ENCODE data around the gene CROCC2. TPM values are rescaled to one million over a fixed set of nuclear protein-coding genes. Genes with fewer than 3 reads are reported as not detected.

The CROCC2 gene
- total and polyA plus RNA-seq, 2 of the 13 experiments (the other 11 are each of a cell fraction or from before 2014, with no cell fraction given) = not detected

- TF ChIP-seq ARID5B (CRISPR knock-in tag; IDR thresholded peaks at IDR 0.05) (0 out of 2 replicates have a peak, but pooled peaks have one; percentile 24), HBP1 (CRISPR knock-in tag; IDR thresholded peaks at IDR 0.05; ENCODE audit: low read depth) (no peak), ZNF75D (CRISPR knock-in tag; IDR thresholded peaks at IDR 0.05; ENCODE audit: borderline replicate concordance) (no peak), SNAI1 (CRISPR knock-in tag; IDR thresholded peaks at IDR 0.05; ENCODE audit: borderline replicate concordance) (no peak), ZNF335 (CRISPR knock-in tag; IDR thresholded peaks at IDR 0.05) (no peak), JUN (CRISPR knock-in tag; IDR thresholded peaks at IDR 0.05) (no peak), ZMYM2 (CRISPR knock-in tag; IDR thresholded peaks at IDR 0.05) (no peak), BATF2 (CRISPR knock-in tag; IDR thresholded peaks at IDR 0.05) (peak; percentile 78; the same call in 1 of the 2 replicates), ZBTB34 (CRISPR knock-in tag; IDR thresholded peaks at IDR 0.05) (peak; percentile 64; the same call in 1 of the 2 replicates), SAFB2 (CRISPR knock-in tag; IDR thresholded peaks at IDR 0.05; ENCODE audit: borderline replicate concordance, low read depth) (no peak), POLR2AphosphoS5 (IDR thresholded peaks at IDR 0.05; ENCODE audit: low read depth, low read length) (no peak), PCBP1 (IDR thresholded peaks at IDR 0.05; ENCODE audit: borderline replicate concordance, low read depth, low read length) (peak; percentile 86), ATF1 (CRISPR knock-in tag; IDR thresholded peaks at IDR 0.05) (no peak), ZNF574 (CRISPR knock-in tag; IDR thresholded peaks at IDR 0.05) (peak; percentile 72), PITX1 (CRISPR knock-in tag; IDR thresholded peaks at IDR 0.05) (0 out of 2 replicates have a peak, but pooled peaks have one; percentile 68), DPF2 (CRISPR knock-in tag; IDR thresholded peaks at IDR 0.05; ENCODE audit: borderline replicate concordance, low read depth) (peak; percentile 71), TFAP4 (IDR thresholded peaks at IDR 0.05; ENCODE audit: borderline replicate concordance, low read depth) (peak; percentile 97)
Observed at GRCh38 chr2:240896871-240897692, 9.1 kb upstream of the CROCC2 start (continued).

All from HepG2 (cell line).